ENCODE data around the gene IPPK. TPM values are rescaled to one million over a fixed set of nuclear protein-coding genes. Genes with fewer than 3 reads are reported as not detected.

Gene IPPK
- total and polyA plus RNA-seq, 8 donors, result 1.9 to 6.5 (median 3.1) TPM

- no peak for FAIRE-seq
Measured at GRCh38 chr9:92680166-92681119, 10.5 kb upstream of the IPPK start.

GRCh38 chr9:92679413-92680165 is 9.7 kb upstream of the IPPK start:
- Histone ChIP-seq H3K27ac (no peak overlapping the region), H3K36me3 (no peaks in the 10 kb centered on the region), H3K4me1 (no peaks in the 10 kb centered on the region), H3K4me3 (no peak overlapping the region), H3K27me3 (no peaks in the 10 kb centered on the region), H3K9me3 (no peaks in the 10 kb centered on the region)
- intact Hi-C loops (cut with DNase I), result no loop called here
- DNase-seq (peak in 1 of 6 donors; percentile 11), FAIRE-seq (no peak), ATAC-seq (no peak)
- no peak for TF ChIP-seq CTCF (IDR thresholded peaks at IDR 0.05)
- 75 to 82% methylated on average over 14 of the region's 14 CpGs for WGBS, 2 donors

More at GRCh38 chr9:92680166-92681119, 10.5 kb upstream of the IPPK start:
- 70 to 73% methylated on average over 12 of the region's 12 CpGs for WGBS, 2 donors
- TF ChIP-seq CTCF (IDR thresholded peaks at IDR 0.05), result no peak
- H3K27ac ChIP-seq, result no peak overlapping the region
- no peaks in the 10 kb centered on the region for H3K36me3 ChIP-seq
- H3K27me3 ChIP-seq, result no peaks in the 10 kb centered on the region
- ATAC-seq (peak in 1 of 4 donors; percentile 44), DNase-seq (no peak)
- no peak overlapping the region for H3K4me3 ChIP-seq
- no peaks in the 10 kb centered on the region for H3K4me1 ChIP-seq
- no peaks in the 10 kb centered on the region for H3K9me3 ChIP-seq
- intact Hi-C loops (cut with DNase I), result no loop called here

- no peak for TF ChIP-seq CTCF (IDR thresholded peaks at IDR 0.05)
- no peaks in the 10 kb centered on the region for H3K36me3 ChIP-seq
- no peaks in the 10 kb centered on the region for H3K27me3 ChIP-seq
- intact Hi-C loops (cut with DNase I), result no loop called here
- H3K4me3 ChIP-seq, result peak overlapping the region in 1 of 4 donors; percentile 66
- peaks cover 0 to 11% (median 4%) of the 10 kb centered on the region in 3 donors for H3K4me1 ChIP-seq
- DNase-seq, result peak in 3 of 6 donors; percentile 43 to 74 (median 53)
- WGBS, 2 donors, result 76 to 86% methylated on average over 4 of the region's 4 CpGs
- H3K9me3 ChIP-seq, result no peaks in the 10 kb centered on the region
- no peak for ATAC-seq
- no peak overlapping the region for H3K27ac ChIP-seq
- FAIRE-seq, result no peak
Measured at GRCh38 chr9:92671323-92671722, 1.4 kb upstream of the IPPK start.

GRCh38 chr9:92669527-92669889 is 423 bp downstream of the IPPK start:
- H3K4me1 ChIP-seq, result peaks cover 0 to 18% (median 12%) of the 10 kb centered on the region in 3 donors
- TF ChIP-seq CTCF (IDR thresholded peaks at IDR 0.05), result no peak
- 0 to 1% methylated on average over 21 to 29 of the region's 29 CpGs for WGBS, 2 donors
- no peak for FAIRE-seq
- no peaks in the 10 kb centered on the region for H3K27me3 ChIP-seq
- H3K9me3 ChIP-seq, result no peaks in the 10 kb centered on the region
- peak overlapping the region in 3 of 4 donors; percentile 40 to 80 (median 67) for H3K27ac ChIP-seq
- peak in 3 of 4 donors; percentile 18 to 33 (median 28) for ATAC-seq
- no peaks in the 10 kb centered on the region for H3K36me3 ChIP-seq
- peak overlapping the region; percentile 66 to 99 (median 72) for H3K4me3 ChIP-seq
- peak in 3 of 6 donors; percentile 38 to 70 (median 47) for DNase-seq
- intact Hi-C loops (cut with DNase I), result no loop called here
